D721Med (cell line): ENCODE results near the gene LRRC1.

Experiments
- DNase-seq: peaks from one replicate; pipeline ENCODE4 v3.0.0; 2011; ENCODE audit warnings: low spot score; ENCODE audit not compliant: insufficient read length
- FAIRE-seq: peaks from 2 replicates; lab custom pipeline; 2011; peaks lifted over from hg19 to GRCh38; lab: Jason Lieb, UNC
- CTCF ChIP-seq: IDR thresholded peaks from 2 replicates; pipeline ENCODE4 v1.5.1; 2012; ENCODE audit warnings: mild to moderate bottlenecking, control low read depth; ENCODE audit not compliant: insufficient read depth; ENCODE audit errors: missing control alignments

Gene LRRC1

GRCh38 chr6:53814353-53814752 lies 19.5 kb downstream of the LRRC1 start:
- no peak for FAIRE-seq
- no peak for TF ChIP-seq CTCF
- no peak for DNase-seq

DNA sequence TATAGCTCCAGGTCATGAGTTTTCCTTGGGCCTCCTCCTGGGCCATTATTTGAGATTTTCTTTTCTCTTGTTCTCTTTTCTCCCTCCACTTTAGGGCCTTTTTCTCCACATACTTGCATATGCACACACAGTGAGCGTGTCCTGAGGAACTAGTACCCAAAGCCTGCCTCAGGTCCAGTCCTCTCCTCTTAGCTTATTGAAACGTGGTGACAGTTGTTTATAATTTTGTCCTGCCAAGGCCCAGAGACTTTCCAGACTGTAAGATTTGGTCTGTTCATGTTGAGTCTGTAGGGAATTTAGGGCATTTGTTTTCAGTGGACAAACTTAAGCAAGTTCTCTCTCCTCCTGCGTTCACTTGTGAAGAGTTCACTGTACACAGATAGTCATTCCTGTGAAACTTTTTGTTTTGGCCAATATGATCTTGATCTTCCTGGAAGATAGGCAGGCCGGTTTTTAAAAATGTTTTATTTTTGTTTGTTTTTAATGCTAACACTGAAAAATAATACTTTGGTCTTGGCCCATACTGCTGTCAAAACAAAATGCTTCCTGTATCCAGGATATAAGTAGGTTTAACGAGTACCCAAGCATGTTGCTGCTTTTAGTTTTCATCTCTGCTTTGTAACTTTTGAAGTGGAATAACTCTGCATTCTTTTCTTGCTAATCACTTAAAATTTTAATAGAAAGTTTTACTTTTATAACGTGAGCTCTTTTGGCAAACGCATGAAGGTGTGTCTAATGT lies 20.7 kb downstream of the LRRC1 start:
- TF ChIP-seq CTCF: no peak
- DNase-seq (no peak), FAIRE-seq (no peak)

DNA sequence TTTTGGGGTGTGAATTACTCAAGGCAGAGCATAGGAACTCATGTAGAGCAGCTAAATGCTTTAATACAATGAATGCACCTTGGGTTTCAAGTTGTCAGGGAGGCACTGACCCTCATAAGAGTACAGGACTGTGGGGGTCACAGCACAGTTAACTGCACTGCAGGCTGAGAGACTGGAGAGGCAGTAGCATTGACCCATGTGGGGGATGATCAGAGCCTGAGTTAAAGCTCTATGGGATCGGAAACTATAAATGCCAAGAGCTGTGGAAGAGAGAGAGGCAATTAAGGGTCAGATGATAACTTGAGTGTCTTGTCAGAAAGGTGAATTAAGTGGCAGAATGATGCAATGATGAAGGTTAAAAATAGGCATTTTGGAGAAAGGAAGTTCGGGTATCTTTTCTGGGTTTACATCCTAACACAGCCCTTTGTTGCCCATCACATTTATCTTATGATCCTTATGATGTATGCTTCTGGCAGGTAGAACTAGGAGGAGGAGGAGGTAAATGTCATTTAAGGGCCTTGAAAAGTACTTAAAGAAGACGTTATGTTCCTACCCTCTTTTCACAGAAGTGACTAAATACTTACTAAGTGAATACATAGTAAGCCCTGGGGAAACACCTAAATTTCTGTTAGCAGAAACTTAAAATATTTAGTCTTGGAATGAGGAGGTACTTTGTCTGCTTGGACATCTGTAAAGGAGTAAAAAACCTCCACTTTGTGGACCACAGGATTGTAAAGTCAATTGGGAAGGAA lies 24.2 kb downstream of the LRRC1 start:
- FAIRE-seq: peak; percentile 16
- no peak for DNase-seq
- TF ChIP-seq CTCF: no peak

DNA sequence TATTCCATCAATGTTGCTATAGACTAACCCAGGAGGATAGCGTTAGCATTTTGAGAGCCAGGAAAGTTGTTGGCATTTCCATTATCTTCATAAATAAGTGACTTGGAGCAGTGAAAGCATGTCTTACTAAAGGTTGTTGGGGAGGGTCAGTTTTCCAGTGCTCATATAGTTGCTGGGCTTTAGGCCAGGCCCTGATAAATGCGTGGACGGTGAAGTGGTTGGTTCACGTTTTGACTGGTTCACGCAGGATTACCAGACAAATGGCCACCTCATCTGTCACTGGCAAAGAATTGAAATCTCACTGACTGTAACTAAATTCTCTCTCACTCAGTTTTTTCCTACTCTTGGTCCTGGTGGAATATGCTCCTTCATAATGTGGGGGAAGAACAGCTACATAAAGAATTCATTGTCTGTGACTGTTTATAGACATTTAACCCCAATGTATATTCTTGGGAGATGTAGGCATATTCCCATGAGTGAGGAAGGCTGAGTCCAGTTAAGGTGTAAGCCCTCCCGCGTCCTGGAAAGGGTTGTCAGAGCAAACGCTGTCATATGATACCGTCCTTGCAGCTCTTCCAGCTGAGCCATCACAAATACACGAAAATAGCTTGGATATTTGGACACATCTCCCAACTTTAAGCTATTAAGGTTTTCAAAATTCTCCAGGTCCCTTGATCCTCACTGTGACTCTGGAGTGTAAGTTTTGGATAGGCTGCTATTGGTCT lies 27.8 kb downstream of the LRRC1 start:
- TF ChIP-seq CTCF: no peak
- DNase-seq (no peak), FAIRE-seq (no peak)

- FAIRE-seq: no peak
These were observed 29.9 kb downstream of the LRRC1 start for GRCh38 chr6:53824714-53825113.

More at GRCh38 chr6:53824714-53825113, 29.9 kb downstream of the LRRC1 start:
- no peak for TF ChIP-seq CTCF
- no peak for DNase-seq
